Bronchial epithelial cell (primary cell): ENCODE measurements around the gene NTSR1. TPM values are rescaled to one million over a fixed set of nuclear protein-coding genes. Genes with fewer than 3 reads are reported as not detected.

ENCODE experiments used
- DNase-seq: peaks from one replicate; pipeline ENCODE4 v3.0.0-alpha.2; 2010; ENCODE audit warnings: low read depth
- FAIRE-seq: peaks from 2 replicates; lab custom pipeline; 2011; peaks lifted over from hg19 to GRCh38; lab: Jason Lieb, UNC
- H3K27me3 ChIP-seq: 2 replicates; pipeline ENCODE4 v1.5.1; 2011; ENCODE audit warnings: low read length; ENCODE audit not compliant: control insufficient read depth, insufficient read depth
- H3K36me3 ChIP-seq: 2 replicates; pipeline ENCODE4 v1.5.1; 2011; ENCODE audit warnings: low read length; ENCODE audit not compliant: control insufficient read depth, insufficient read depth
- H3K4me3 ChIP-seq: 2 replicates; pipeline ENCODE4 v1.5.1; 2011; ENCODE audit warnings: mild to moderate bottlenecking, low read depth, low read length, control low read depth
- CTCF ChIP-seq: IDR thresholded peaks from 2 replicates; pipeline ENCODE4 v1.5.1; 2011; ENCODE audit warnings: mild to moderate bottlenecking, moderate library complexity, low read length, control low read depth, inconsistent platforms; ENCODE audit not compliant: insufficient read depth, severe bottlenecking
- total RNA-seq: library from RNA; depleted of rRNA; stranded (reverse); fragments of >200 nt; gene quantifications from 2 replicates; pipeline ENCODE4 v1.2.1, GENCODE V29; 2014

The NTSR1 gene
- total RNA-seq, 1 donor from 2014 or later: not detected

- H3K36me3 ChIP-seq: no peaks in the 10 kb centered on the region
- no peak for DNase-seq
- no peak for FAIRE-seq
- peaks cover 12% of the 10 kb centered on the region for H3K27me3 ChIP-seq
- no peak for TF ChIP-seq CTCF
- H3K4me3 ChIP-seq: no peak overlapping the region
Measured at GRCh38 chr20:62765021-62765420, 56.4 kb downstream of the NTSR1 start.

- H3K27me3 ChIP-seq: peaks cover 12% of the 10 kb centered on the region
- FAIRE-seq: no peak
Measured at GRCh38 chr20:62765432-62766070, 56.9 kb downstream of the NTSR1 start.

GRCh38 chr20:62766071-62766450, 57.4 kb downstream of the NTSR1 start:
- Histone ChIP-seq H3K27me3 (peaks cover 12% of the 10 kb centered on the region), H3K4me3 (no peak overlapping the region), H3K36me3 (no peaks in the 10 kb centered on the region)
- FAIRE-seq (no peak), DNase-seq (no peak)
- no peak for TF ChIP-seq CTCF

More at GRCh38 chr20:62765432-62766070, 56.9 kb downstream of the NTSR1 start:
- TF ChIP-seq CTCF: no peak
- H3K36me3 ChIP-seq: no peaks in the 10 kb centered on the region
- no peak overlapping the region for H3K4me3 ChIP-seq
- no peak for DNase-seq

- peak; percentile 20 for DNase-seq
- no peak for TF ChIP-seq CTCF
- H3K36me3 ChIP-seq: no peaks in the 10 kb centered on the region
- H3K4me3 ChIP-seq: no peak overlapping the region
- no peak for FAIRE-seq
- H3K27me3 ChIP-seq: peaks cover 12% of the 10 kb centered on the region
Measured at GRCh38 chr20:62766716-62767115, 58.1 kb downstream of the NTSR1 start.

- no peak for FAIRE-seq
- no peak for TF ChIP-seq CTCF
- H3K4me3 ChIP-seq: no peak overlapping the region
Measured at GRCh38 chr20:62768234-62768546, 59.6 kb downstream of the NTSR1 start.

More at GRCh38 chr20:62768234-62768546, 59.6 kb downstream of the NTSR1 start:
- DNase-seq: no peak
- Histone ChIP-seq H3K27me3 (peaks cover 12% of the 10 kb centered on the region), H3K36me3 (no peaks in the 10 kb centered on the region)
